OCI-LY7 (cell line): ENCODE data around the gene VIPR2.

ENCODE experiments used
- EZH2phosphoT487 ChIP-seq: fragments of 200-600 bp; sonication (generic); IDR thresholded peaks from 2 replicates; pipeline ENCODE4 v1.6.1; 2018; ENCODE audit warnings: low read depth, borderline replicate concordance, mild to moderate bottlenecking, mixed run types, antibody characterized with exemption, low read length, moderate library complexity, mixed read lengths
- TF ChIP-seq, protein P1 (sequence below): fragments of 200-600 bp; sonication (generic); conservative IDR thresholded peaks from 2 replicates; pipeline ENCODE4 v1.5.1; 2014; ENCODE audit warnings: mild to moderate bottlenecking, antibody characterized with exemption, low read length, moderate library complexity, mixed read lengths

DNA sequence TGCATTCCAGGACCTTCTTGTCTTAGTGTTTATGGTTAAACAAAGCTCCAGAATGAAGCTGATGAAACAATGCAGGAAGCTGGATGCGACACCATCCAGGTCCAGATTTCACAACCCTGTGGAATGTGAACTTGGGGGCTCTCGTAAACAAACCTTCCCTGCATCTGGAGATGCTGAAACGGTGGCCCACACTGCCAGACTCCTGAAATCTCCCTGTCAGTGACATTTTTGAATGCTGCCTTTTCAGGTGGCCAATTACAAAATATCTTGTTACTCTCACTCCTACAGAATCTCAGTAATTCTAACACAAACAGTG, 18.8 kb downstream of the VIPR2 start:
- TF ChIP-seq, protein P1, sequence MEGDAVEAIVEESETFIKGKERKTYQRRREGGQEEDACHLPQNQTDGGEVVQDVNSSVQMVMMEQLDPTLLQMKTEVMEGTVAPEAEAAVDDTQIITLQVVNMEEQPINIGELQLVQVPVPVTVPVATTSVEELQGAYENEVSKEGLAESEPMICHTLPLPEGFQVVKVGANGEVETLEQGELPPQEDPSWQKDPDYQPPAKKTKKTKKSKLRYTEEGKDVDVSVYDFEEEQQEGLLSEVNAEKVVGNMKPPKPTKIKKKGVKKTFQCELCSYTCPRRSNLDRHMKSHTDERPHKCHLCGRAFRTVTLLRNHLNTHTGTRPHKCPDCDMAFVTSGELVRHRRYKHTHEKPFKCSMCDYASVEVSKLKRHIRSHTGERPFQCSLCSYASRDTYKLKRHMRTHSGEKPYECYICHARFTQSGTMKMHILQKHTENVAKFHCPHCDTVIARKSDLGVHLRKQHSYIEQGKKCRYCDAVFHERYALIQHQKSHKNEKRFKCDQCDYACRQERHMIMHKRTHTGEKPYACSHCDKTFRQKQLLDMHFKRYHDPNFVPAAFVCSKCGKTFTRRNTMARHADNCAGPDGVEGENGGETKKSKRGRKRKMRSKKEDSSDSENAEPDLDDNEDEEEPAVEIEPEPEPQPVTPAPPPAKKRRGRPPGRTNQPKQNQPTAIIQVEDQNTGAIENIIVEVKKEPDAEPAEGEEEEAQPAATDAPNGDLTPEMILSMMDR, result no peak
- TF ChIP-seq EZH2phosphoT487, result no peak
